Measurements from ENCODE around the gene UIMC1. TPM values are rescaled to one million over a fixed set of nuclear protein-coding genes. Genes with fewer than 3 reads are reported as not detected.
A peak's percentile ranks its signal among the peaks of the same experiment; 100 is the strongest.
"Not testable (repeated sequence)": the region's sequence is repeated elsewhere in the genome, so short reads cannot be mapped to it uniquely, and the experiment has no call there.

Gene UIMC1
- total RNA-seq, 1 donor from 2014 or later, result 61.5 TPM

DNA sequence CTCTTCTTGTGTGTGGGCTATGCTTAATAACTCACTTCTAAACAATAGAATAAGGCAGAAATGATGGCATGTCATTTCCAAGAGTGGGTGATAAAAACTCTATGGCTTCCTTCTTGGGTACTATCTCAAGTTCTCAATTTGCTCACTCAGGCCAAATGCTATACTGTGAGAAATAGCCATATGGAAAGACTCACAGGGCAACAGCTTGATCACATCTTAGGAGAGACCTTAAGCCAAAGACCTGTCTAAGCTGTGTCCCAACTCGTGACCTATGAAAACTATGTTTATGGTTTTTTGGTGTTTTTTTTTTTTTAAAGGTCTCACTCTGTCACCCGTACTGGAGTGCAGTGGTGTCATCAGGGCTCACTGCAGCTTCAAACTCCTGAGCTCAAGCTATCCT, 2.1 kb upstream of the UIMC1 start:
- no peak for DNase-seq (ENCODE audit: low read depth in 2 of 2)

- DNase-seq (ENCODE audit: low read depth in 2 of 2), result peak; percentile 74 to 82
These were observed 837 bp downstream of the UIMC1 start for GRCh38 chr5:177005619-177006264.

GRCh38 chr5:177004961-177005360, 1.6 kb downstream of the UIMC1 start:
- no peak for DNase-seq (ENCODE audit: low read depth in 2 of 2)

DNA sequence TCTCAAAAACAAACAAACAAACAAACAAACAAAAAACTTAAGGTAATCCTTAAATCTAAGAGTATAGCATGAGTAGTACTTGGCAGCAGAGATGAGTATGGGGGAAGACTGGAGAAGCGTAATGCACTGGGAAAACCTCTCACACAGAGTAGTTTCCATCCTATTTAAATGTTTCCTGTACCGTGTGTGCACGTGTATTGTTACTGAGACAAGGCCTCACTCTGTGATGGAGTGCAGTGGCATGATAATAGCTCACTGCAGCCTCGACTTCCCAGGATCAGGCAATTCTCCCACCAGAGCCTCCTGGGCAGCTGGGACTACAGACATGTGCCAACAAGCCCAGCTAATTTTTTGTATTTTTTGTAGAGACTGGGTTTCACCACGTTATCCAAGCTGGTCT, 2.9 kb downstream of the UIMC1 start:
- DNase-seq (ENCODE audit: low read depth in 2 of 2), result peak; percentile 14 to 79

GRCh38 chr5:176999526-176999925, 7.1 kb downstream of the UIMC1 start:
- DNase-seq (ENCODE audit: low read depth in 2 of 2), result not testable (repeated sequence)

DNA sequence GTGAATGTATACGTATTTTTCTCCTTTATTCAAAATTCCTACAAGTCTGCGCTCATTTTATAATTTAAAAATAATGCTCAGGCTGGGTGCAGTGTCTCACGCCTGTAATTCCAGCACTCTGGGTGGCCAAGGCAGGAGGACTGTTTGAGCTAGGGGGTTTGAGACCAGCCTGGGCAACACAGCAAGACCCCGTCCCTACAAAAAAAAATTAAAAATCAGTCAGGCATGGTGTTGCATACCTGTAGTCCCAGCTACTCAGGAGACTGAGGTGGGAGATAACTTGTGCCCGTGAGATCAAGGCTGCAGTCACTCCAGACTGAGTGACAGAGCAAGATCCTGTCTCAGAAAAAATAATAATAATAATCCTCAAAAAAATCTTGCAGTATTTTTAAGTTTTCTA, 7.8 kb downstream of the UIMC1 start:
- no peak for DNase-seq (ENCODE audit: low read depth in 2 of 2)

GRCh38 chr5:176996780-176997179, 9.8 kb downstream of the UIMC1 start:
- DNase-seq (ENCODE audit: low read depth in 2 of 2), result no peak

DNA sequence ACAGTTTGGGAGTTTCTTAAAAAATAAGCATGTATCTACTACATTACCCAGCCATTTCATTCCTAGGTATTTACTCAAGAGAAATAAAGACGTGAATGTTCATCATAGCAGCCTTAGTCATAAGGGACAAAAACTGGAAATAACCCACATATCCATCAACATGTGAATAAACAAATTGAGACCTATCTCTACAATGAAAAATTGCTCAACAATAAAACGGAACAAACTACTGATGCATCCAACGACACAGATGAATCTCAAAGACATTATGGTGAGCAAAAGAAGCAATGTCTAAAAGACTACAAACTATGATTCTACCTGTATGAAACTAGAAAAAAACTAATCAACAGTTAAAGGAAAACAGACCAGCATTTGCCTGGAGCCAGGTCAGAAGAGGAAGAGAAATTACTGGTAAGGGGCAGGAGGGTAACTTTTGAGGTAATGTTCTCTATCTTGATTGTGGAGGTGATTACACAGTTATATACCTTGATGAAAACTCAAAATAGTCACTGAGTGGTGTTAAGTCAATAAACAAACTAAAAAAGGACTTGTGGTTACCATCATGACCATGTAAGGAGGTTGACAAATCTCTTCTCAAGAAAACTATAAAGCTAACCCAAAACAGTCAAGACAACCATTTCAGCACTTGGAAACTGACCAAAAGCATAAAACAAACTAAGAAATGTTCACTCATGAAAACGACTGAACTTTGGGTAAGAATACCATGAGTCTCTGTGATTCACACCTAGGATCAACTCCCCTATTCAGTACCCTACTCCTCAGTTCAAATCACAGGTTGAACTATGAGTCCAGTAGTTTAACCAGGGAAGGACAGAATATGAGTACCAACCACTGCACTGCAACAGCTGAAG, 10.4 kb downstream of the UIMC1 start:
- DNase-seq (ENCODE audit: low read depth in 2 of 2), result peak; percentile 55 to 74

DNA sequence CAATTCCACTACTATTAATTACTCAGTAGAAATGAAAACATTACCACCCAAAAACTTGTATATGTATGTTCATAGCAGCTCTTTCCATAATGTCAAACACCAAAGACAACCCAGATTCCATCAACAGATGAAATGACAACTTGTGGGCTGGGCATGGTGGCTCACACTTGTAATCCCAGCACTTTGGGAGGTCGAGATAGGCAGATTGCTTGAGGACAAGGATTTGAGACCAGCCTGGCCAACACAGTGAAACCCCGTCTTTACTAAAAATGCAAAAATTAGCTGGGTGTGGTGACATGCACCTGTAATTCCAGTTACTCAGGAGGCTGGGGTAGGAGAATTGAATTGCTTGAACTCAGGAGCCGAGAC, 11.5 kb downstream of the UIMC1 start:
- DNase-seq (ENCODE audit: low read depth in 2 of 2), result no peak

GRCh38 chr5:176994460-176995121, 12.0 kb downstream of the UIMC1 start:
- DNase-seq (ENCODE audit: low read depth in 2 of 2), result peak; percentile 82 to 94

DNA sequence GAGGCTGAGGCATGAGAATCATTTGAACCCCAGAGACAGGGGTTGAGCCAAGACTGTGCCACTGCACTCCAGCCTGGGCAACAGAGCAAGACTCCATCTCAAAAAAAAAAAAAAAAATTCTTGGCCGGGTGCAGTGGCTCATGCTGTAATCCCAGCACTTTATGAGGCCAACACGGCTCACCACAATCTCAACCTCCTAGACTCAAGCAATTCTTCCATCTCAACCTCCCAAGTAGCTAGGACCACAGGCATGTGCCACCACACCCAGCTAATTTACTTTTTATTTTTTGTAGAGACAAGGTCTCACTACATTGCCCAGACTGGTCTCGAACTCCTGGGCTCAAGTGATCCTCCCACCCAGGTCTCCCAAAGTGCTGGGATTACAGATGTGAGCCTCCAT, 13.5 kb downstream of the UIMC1 start:
- DNase-seq (ENCODE audit: low read depth in 2 of 2), result not testable (repeated sequence)

GRCh38 chr5:176987583-176987982, 19.0 kb downstream of the UIMC1 start:
- no peak for DNase-seq (ENCODE audit: low read depth in 2 of 2)

DNA sequence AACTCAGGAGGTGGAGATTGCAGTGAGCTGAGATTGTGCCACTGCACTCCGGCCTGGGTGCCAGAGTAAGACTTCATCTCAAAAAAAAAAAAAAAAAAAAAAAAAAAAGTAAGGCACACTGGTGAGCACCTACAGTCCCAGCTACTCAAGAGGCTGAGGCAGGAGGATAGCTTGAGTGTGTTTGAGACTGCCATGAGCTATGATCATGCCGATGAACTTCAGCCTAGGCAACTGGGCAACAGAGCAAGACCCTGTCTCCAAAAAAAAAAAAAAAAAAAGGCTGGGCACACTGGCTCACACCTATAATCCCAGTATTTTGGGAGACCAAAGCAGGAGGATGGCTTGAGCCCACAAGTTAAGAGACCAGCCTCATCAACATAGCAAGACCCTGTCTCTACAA, 20.3 kb downstream of the UIMC1 start:
- DNase-seq (ENCODE audit: low read depth in 2 of 2), result no peak

DNA sequence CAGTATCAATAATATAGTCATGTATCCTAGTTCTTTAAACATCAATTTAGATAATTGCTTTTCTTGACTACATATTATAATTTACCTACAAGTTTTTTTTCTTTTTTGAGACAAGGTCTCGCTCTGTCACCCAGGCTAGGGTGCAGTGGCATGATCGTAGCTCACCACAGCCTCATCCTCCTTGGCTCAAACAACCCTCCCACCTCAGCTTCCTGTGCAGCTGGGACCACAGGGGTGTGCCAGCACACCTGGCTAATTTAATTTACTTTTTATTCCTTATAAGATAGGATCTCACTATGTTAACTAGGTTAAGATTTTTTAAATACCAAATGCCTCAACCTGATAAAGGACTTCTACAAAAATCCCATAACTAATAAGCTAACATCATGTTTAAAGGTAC, 21.1 kb downstream of the UIMC1 start:
- no peak for DNase-seq (ENCODE audit: low read depth in 2 of 2)

GRCh38 chr5:176984176-176984575, 22.4 kb downstream of the UIMC1 start:
- DNase-seq (ENCODE audit: low read depth in 2 of 2), result not testable (repeated sequence)

DNA sequence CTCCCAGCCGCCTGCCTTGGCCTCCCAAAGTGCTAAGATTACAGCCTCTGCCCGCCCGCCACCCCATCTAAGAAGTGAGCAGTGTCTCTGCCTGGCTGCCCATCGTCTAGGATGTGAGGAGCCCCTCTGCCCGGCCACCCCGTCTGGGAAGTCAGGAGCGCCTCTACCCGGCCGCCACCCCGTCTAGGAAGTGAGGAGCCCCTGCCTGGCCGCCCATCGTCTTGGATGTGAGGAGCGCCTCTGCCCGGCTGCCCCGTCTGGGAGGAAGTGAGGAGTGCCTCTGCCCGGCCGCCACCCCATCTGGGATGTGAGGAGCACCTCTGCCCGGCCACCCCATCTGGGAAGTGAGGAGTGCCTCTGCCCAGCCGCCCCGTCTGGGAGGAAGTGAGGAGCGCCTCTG, 23.0 kb downstream of the UIMC1 start:
- not testable (repeated sequence) for DNase-seq (ENCODE audit: low read depth in 2 of 2)

DNA sequence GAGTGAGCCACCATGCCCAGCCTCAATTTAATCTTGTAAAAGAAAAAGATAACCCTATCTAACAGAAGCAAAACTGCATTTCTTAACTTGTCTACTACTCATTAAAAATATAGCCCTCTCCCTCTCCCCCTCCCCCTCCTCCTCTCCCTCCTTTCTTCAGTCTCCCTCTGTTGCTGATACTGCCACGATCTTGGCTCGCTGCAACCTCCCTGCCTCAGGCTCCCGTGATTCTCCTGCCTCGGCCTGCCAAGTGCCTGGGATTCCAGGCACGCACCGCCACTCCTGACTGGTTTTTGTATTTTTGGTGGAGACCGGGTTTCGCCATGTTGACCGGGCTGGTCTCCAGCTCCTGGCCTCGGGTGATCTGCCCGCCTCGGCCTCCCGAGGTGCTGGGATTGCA, 23.5 kb downstream of the UIMC1 start:
- DNase-seq (ENCODE audit: low read depth in 2 of 2), result not testable (repeated sequence)

- no peak for DNase-seq (ENCODE audit: low read depth in 2 of 2)
These were observed 25.8 kb downstream of the UIMC1 start for GRCh38 chr5:176980818-176981217.

GRCh38 chr5:176979669-176980068, 26.9 kb downstream of the UIMC1 start:
- no peak for DNase-seq (ENCODE audit: low read depth in 2 of 2)

GRCh38 chr5:176965633-176966032, 40.9 kb downstream of the UIMC1 start:
- no peak for DNase-seq (ENCODE audit: low read depth in 2 of 2)

DNA sequence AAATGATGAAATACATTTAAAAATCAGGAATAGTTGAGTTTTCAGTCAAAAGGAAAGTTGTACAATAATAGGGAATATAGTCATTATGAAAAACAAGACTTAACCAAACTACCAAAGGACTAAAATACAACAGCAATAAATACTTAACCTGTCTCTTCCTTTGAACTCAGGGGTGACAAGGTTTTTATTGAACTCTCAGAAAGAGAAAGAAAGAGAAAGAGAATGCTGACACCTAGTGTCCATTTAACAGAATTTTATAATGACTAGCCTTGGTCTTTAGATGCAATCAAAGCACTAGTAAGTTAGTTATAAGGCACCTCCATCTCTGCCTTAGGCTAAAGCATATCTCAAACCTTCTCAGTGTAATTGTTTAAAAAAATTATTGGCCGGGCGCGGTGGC, 47.5 kb downstream of the UIMC1 start:
- peak; percentile 45 to 59 for DNase-seq (ENCODE audit: low read depth in 2 of 2)

- DNase-seq (ENCODE audit: low read depth in 2 of 2), result no peak
These were observed 49.8 kb downstream of the UIMC1 start for GRCh38 chr5:176956756-176957155.

All from lung microvascular endothelial cell (primary cell).